ENCODE results near the gene ALOX5. TPM values are rescaled to one million over a fixed set of nuclear protein-coding genes. Genes with fewer than 3 reads are reported as not detected.
"Not testable (repeated sequence)": the region's sequence is repeated elsewhere in the genome, so short reads cannot be mapped to it uniquely, and the experiment has no call there.

The ALOX5 gene
- total RNA-seq (2014; rRNA removed; shearing (Covaris generic); ENCODE audit: low replicate concordance), result 2.1 and 4.8 TPM in 2 replicates

GRCh38 chr10:45373576-45374349 is at the start of gene ALOX5:
Gene ALOX5, plus strand, starts transcription at chr10:45374216. Its CDS starts 64 bp downstream, at chr10:45374280.
- in situ Hi-C loops (cut with HindIII; ENCODE audit: low pct_unique_long_range_greater_than_20kb, low sequenced_read_pairs), result no loop called here
- peak; percentile 57 for DNase-seq (ENCODE audit: low read depth)

- in situ Hi-C loops (cut with HindIII; ENCODE audit: low pct_unique_long_range_greater_than_20kb, low sequenced_read_pairs), result no loop called here
- DNase-seq (ENCODE audit: low read depth), result no peak
Measured at GRCh38 chr10:45325116-45325515, 48.9 kb upstream of the ALOX5 start.

- DNase-seq (ENCODE audit: low read depth); in situ Hi-C loops (cut with HindIII; ENCODE audit: low pct_unique_long_range_greater_than_20kb, low sequenced_read_pairs): not testable (repeated sequence)
Measured at GRCh38 chr10:45326864-45327263, 47.2 kb upstream of the ALOX5 start.

GRCh38 chr10:45331824-45332223 is 42.2 kb upstream of the ALOX5 start:
- DNase-seq (ENCODE audit: low read depth); in situ Hi-C loops (cut with HindIII; ENCODE audit: low pct_unique_long_range_greater_than_20kb, low sequenced_read_pairs): not testable (repeated sequence)

GRCh38 chr10:45339894-45340293 is 34.1 kb upstream of the ALOX5 start:
- in situ Hi-C loops (cut with HindIII; ENCODE audit: low pct_unique_long_range_greater_than_20kb, low sequenced_read_pairs), result no loop called here
- DNase-seq (ENCODE audit: low read depth), result no peak

GRCh38 chr10:45340420-45340819 is 33.6 kb upstream of the ALOX5 start:
- in situ Hi-C loops (cut with HindIII; ENCODE audit: low pct_unique_long_range_greater_than_20kb, low sequenced_read_pairs); DNase-seq (ENCODE audit: low read depth): not testable (repeated sequence)

- DNase-seq (ENCODE audit: low read depth); in situ Hi-C loops (cut with HindIII; ENCODE audit: low pct_unique_long_range_greater_than_20kb, low sequenced_read_pairs): not testable (repeated sequence)
Measured at GRCh38 chr10:45346652-45347335, 27.2 kb upstream of the ALOX5 start.

- DNase-seq (ENCODE audit: low read depth); in situ Hi-C loops (cut with HindIII; ENCODE audit: low pct_unique_long_range_greater_than_20kb, low sequenced_read_pairs): not testable (repeated sequence)
Measured at GRCh38 chr10:45347464-45347863, 26.6 kb upstream of the ALOX5 start.

- in situ Hi-C loops (cut with HindIII; ENCODE audit: low pct_unique_long_range_greater_than_20kb, low sequenced_read_pairs); DNase-seq (ENCODE audit: low read depth): not testable (repeated sequence)
Measured at GRCh38 chr10:45348196-45348765, 25.7 kb upstream of the ALOX5 start.

GRCh38 chr10:45353186-45353585 is 20.8 kb upstream of the ALOX5 start:
- no peak for DNase-seq (ENCODE audit: low read depth)
- in situ Hi-C loops (cut with HindIII; ENCODE audit: low pct_unique_long_range_greater_than_20kb, low sequenced_read_pairs), result no loop called here

- in situ Hi-C loops (cut with HindIII; ENCODE audit: low pct_unique_long_range_greater_than_20kb, low sequenced_read_pairs), result no loop called here
- DNase-seq (ENCODE audit: low read depth), result no peak
Measured at GRCh38 chr10:45354261-45354660, 19.8 kb upstream of the ALOX5 start.

- DNase-seq (ENCODE audit: low read depth), result no peak
- in situ Hi-C loops (cut with HindIII; ENCODE audit: low pct_unique_long_range_greater_than_20kb, low sequenced_read_pairs), result no loop called here
Measured at GRCh38 chr10:45355494-45355893, 18.5 kb upstream of the ALOX5 start.

- DNase-seq (ENCODE audit: low read depth); in situ Hi-C loops (cut with HindIII; ENCODE audit: low pct_unique_long_range_greater_than_20kb, low sequenced_read_pairs): not testable (repeated sequence)
Measured at GRCh38 chr10:45358961-45359360, 15.1 kb upstream of the ALOX5 start.

- in situ Hi-C loops (cut with HindIII; ENCODE audit: low pct_unique_long_range_greater_than_20kb, low sequenced_read_pairs); DNase-seq (ENCODE audit: low read depth): not testable (repeated sequence)
Measured at GRCh38 chr10:45361983-45362799, 11.8 kb upstream of the ALOX5 start.

GRCh38 chr10:45367643-45368042 is 6.4 kb upstream of the ALOX5 start:
- in situ Hi-C loops (cut with HindIII; ENCODE audit: low pct_unique_long_range_greater_than_20kb, low sequenced_read_pairs); DNase-seq (ENCODE audit: low read depth): not testable (repeated sequence)

GRCh38 chr10:45368181-45368580 is 5.8 kb upstream of the ALOX5 start:
- no peak for DNase-seq (ENCODE audit: low read depth)
- in situ Hi-C loops (cut with HindIII; ENCODE audit: low pct_unique_long_range_greater_than_20kb, low sequenced_read_pairs), result no loop called here

GRCh38 chr10:45370202-45370955 is 3.6 kb upstream of the ALOX5 start:
- in situ Hi-C loops (cut with HindIII; ENCODE audit: low pct_unique_long_range_greater_than_20kb, low sequenced_read_pairs), result no loop called here
- DNase-seq (ENCODE audit: low read depth), result no peak

GRCh38 chr10:45371560-45371959 is 2.5 kb upstream of the ALOX5 start:
- DNase-seq (ENCODE audit: low read depth), result no peak
- in situ Hi-C loops (cut with HindIII; ENCODE audit: low pct_unique_long_range_greater_than_20kb, low sequenced_read_pairs), result no loop called here

Data from Caki2 (cell line).